SU-DHL-6 (cell line): ENCODE results near the gene SERPINC1.

Source experiments
- H2AFZ ChIP-seq: fragments of 200-600 bp; sonication (generic); 2 replicates; pipeline ENCODE4 v1.6.1; 2014; ENCODE audit warnings: low read depth, mild to moderate bottlenecking, moderate library complexity, mixed read lengths, antibody characterized with exemption, low read length; ENCODE audit not compliant: severe bottlenecking
- H3F3A ChIP-seq: fragments of 200-600 bp; shearing (Covaris generic); 2 replicates; pipeline ENCODE4 v1.6.0; 2016; ENCODE audit warnings: antibody characterized with exemption, mild to moderate bottlenecking; ENCODE audit not compliant: insufficient read depth
- H3K27ac ChIP-seq: fragments of 200-600 bp; sonication (generic); 2 replicates; pipeline ENCODE4 v1.5.1; 2016; ENCODE audit warnings: low read depth, mild to moderate bottlenecking, low read length, moderate library complexity, mixed read lengths
- H3K27me3 ChIP-seq: fragments of 200-600 bp; sonication (generic), shearing (Covaris generic); 2 replicates; pipeline ENCODE4 v1.6.0; 2014; ENCODE audit warnings: mild to moderate bottlenecking, low read length
- H3K36me3 ChIP-seq: fragments of 200-600 bp; sonication (generic); 2 replicates; pipeline ENCODE4 v1.6.1; 2014; ENCODE audit warnings: mild to moderate bottlenecking, low read length, mixed read lengths
- H3K4me2 ChIP-seq: fragments of 300-600, 200-600 bp; shearing (Covaris generic), sonication (generic); 2 replicates; pipeline ENCODE4 v1.6.0; 2014; ENCODE audit warnings: low read length, low read depth, mild to moderate bottlenecking; ENCODE audit not compliant: poor library complexity, severe bottlenecking
- H3K4me3 ChIP-seq: fragments of 200-600 bp; sonication (generic); 2 replicates; pipeline ENCODE4 v1.5.1; 2014; ENCODE audit warnings: antibody characterized with exemption, low read length, mild to moderate bottlenecking, mixed read lengths; ENCODE audit not compliant: insufficient read depth, poor library complexity, severe bottlenecking
- H3K79me2 ChIP-seq: fragments of 200-600 bp; sonication (generic); 2 replicates; pipeline ENCODE4 v1.6.1; 2014; ENCODE audit warnings: mild to moderate bottlenecking, low read length, moderate library complexity; ENCODE audit not compliant: insufficient read depth
- H3K9ac ChIP-seq: fragments of 200-600 bp; sonication (generic); 2 replicates; pipeline ENCODE4 v1.7.0; 2014; ENCODE audit warnings: mild to moderate bottlenecking, low read length
- H3K9me2 ChIP-seq: fragments of 200-600 bp; sonication (generic); replicated peaks from 2 replicates; pipeline ENCODE4 v1.6.1; 2014; ENCODE audit warnings: low read length; ENCODE audit not compliant: insufficient read depth
- H3K9me3 ChIP-seq: fragments of 200-600 bp; sonication (generic); 2 replicates; pipeline ENCODE4 v1.6.1; 2014; ENCODE audit warnings: low read length, mixed read lengths; ENCODE audit not compliant: insufficient read depth
- H4K20me1 ChIP-seq: fragments of 200-600 bp; sonication (generic); 2 replicates; pipeline ENCODE4 v1.6.1; 2014; ENCODE audit warnings: low read depth, mild to moderate bottlenecking, antibody characterized with exemption, low read length, moderate library complexity, mixed read lengths
- EZH2phosphoT487 ChIP-seq: fragments of 200-600 bp; sonication (generic), shearing (Covaris generic); conservative IDR thresholded peaks from 2 replicates; pipeline ENCODE4 v1.6.1; 2018; ENCODE audit warnings: mild to moderate bottlenecking, antibody characterized with exemption, low read length, moderate library complexity, mixed read lengths
- TF ChIP-seq, protein P1 (sequence below): fragments of 200-600 bp; sonication (generic); IDR thresholded peaks from one replicate; pipeline ENCODE4 v1.5.1; 2017; ENCODE audit warnings: antibody characterized with exemption, mild to moderate bottlenecking, low read length, moderate library complexity; ENCODE audit not compliant: insufficient read depth, poor library complexity, severe bottlenecking

Gene SERPINC1

GRCh38 chr1:173889885-173890284 is 27.2 kb downstream of the SERPINC1 start:
- Histone ChIP-seq H3K79me2 (no peaks in the 10 kb centered on the region), H3K27me3 (no peaks in the 10 kb centered on the region), H3K9ac (no peak overlapping the region), H3K9me2 (no peaks in the 10 kb centered on the region), H3K27ac (no peak overlapping the region), H4K20me1 (no peaks in the 10 kb centered on the region), H3K9me3 (no peaks in the 10 kb centered on the region), H3F3A (no peaks in the 10 kb centered on the region), H3K4me2 (no peak overlapping the region), H2AFZ (no peak overlapping the region), H3K4me3 (no peak overlapping the region), H3K36me3 (no peaks in the 10 kb centered on the region; the same call in 1 of the 2 replicates)
- TF ChIP-seq EZH2phosphoT487, result no peak
- TF ChIP-seq, protein P1, sequence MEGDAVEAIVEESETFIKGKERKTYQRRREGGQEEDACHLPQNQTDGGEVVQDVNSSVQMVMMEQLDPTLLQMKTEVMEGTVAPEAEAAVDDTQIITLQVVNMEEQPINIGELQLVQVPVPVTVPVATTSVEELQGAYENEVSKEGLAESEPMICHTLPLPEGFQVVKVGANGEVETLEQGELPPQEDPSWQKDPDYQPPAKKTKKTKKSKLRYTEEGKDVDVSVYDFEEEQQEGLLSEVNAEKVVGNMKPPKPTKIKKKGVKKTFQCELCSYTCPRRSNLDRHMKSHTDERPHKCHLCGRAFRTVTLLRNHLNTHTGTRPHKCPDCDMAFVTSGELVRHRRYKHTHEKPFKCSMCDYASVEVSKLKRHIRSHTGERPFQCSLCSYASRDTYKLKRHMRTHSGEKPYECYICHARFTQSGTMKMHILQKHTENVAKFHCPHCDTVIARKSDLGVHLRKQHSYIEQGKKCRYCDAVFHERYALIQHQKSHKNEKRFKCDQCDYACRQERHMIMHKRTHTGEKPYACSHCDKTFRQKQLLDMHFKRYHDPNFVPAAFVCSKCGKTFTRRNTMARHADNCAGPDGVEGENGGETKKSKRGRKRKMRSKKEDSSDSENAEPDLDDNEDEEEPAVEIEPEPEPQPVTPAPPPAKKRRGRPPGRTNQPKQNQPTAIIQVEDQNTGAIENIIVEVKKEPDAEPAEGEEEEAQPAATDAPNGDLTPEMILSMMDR, result no peak

GRCh38 chr1:173888749-173889148 is 28.4 kb downstream of the SERPINC1 start:
- no peak overlapping the region for H3K27ac ChIP-seq
- H3F3A ChIP-seq, result no peaks in the 10 kb centered on the region
- TF ChIP-seq, protein P1, result no peak
- TF ChIP-seq EZH2phosphoT487, result no peak
- no peak overlapping the region for H3K9ac ChIP-seq
- no peaks in the 10 kb centered on the region; the same call in 1 of the 2 replicates for H3K79me2 ChIP-seq
- H2AFZ ChIP-seq, result no peak overlapping the region
- no peaks in the 10 kb centered on the region for H3K9me3 ChIP-seq
- no peaks in the 10 kb centered on the region for H3K27me3 ChIP-seq
- no peak overlapping the region for H3K4me3 ChIP-seq
- H3K4me2 ChIP-seq, result no peak overlapping the region
- no peaks in the 10 kb centered on the region; the same call in 1 of the 2 replicates for H3K36me3 ChIP-seq
- no peaks in the 10 kb centered on the region for H3K9me2 ChIP-seq
- no peaks in the 10 kb centered on the region for H4K20me1 ChIP-seq

DNA sequence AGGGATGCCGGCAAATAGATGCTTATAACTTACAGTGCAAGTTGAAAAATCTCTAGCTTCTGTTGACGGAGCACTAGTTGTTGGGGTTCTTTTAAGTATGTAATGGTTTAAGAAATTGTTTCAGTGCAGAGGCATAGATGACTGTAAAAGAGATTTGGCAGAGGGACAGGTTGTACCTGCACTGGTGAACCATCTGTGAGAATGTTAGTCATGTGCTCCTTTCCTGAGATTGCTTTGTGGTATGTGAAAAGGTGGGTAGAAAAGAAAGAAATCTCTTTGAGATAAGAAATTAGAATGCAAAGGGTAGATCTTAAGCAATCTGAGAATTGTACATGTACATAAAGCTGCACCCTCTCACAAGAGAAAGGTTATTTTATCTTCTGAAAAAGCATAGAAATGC is 29.5 kb downstream of the SERPINC1 start:
- Histone ChIP-seq H3K9ac (no peak overlapping the region), H3K79me2 (no peaks in the 10 kb centered on the region; the same call in 1 of the 2 replicates), H3K27me3 (no peaks in the 10 kb centered on the region), H3K4me3 (no peak overlapping the region), H3F3A (no peaks in the 10 kb centered on the region), H3K9me3 (no peaks in the 10 kb centered on the region), H3K9me2 (no peaks in the 10 kb centered on the region), H3K27ac (no peak overlapping the region), H2AFZ (no peak overlapping the region), H3K4me2 (no peak overlapping the region), H4K20me1 (no peaks in the 10 kb centered on the region), H3K36me3 (no peaks in the 10 kb centered on the region; the same call in 1 of the 2 replicates)
- TF ChIP-seq EZH2phosphoT487, result no peak
- TF ChIP-seq, protein P1, result no peak
